Thyroid gland (tissue), 4 donors: ENCODE data around the gene MPPED2. TPM values are rescaled to one million over a fixed set of nuclear protein-coding genes. Genes with fewer than 3 reads are reported as not detected.

Experiments used
- DNase-seq, 2 donors: peaks; one replicate each; pipeline ENCODE4 v3.0.0-alpha.2; 2019
- H3K27ac ChIP-seq, 3 donors: fragments of 200-600 bp; sonication (generic); 1 replicate in 2 of 3; 2 replicates in 1 of 3; pipeline ENCODE4 v1.5.1; 2016 to 2019; ENCODE audit warnings: mild to moderate bottlenecking in 1 of 3, moderate library complexity in 1 of 3
- H3K27me3 ChIP-seq: fragments of 200-600 bp; sonication (generic); one replicate; pipeline ENCODE4 v1.5.1; 2019
- H3K36me3 ChIP-seq, 2 donors: fragments of 200-600 bp; sonication (generic); one replicate each; pipeline ENCODE4 v1.5.1; 2016 to 2019
- H3K4me1 ChIP-seq, 2 donors: fragments of 200-600 bp; sonication (generic); one replicate each; pipeline ENCODE4 v1.5.1; 2017 to 2019
- H3K4me3 ChIP-seq, 3 donors: fragments of 200-600 bp; sonication (generic); replicated peaks in 1 of 3; 1 replicate in 2 of 3; 2 replicates in 1 of 3; pipeline ENCODE4 v1.5.1; 2016; ENCODE audit warnings: mild to moderate bottlenecking in 1 of 3
- H3K9me3 ChIP-seq: fragments of 200-600 bp; sonication (generic); one replicate; pipeline ENCODE4 v1.5.1; 2017
- POLR2A ChIP-seq, 2 donors: fragments of 450-650 bp; IDR thresholded peaks; one replicate each; pipeline ENCODE4 v1.6.1; 2017; ENCODE audit warnings: antibody characterized with exemption in 2 of 2, mild to moderate bottlenecking in 2 of 2, moderate library complexity in 1 of 2
- WGBS, 2 donors: methylation state at CpG; one replicate each; pipeline ENCODE4 v1.1.5; 2017; 5-methylcytosine and 5-hydroxymethylcytosine counted together
- intact Hi-C: fragments of 100-400 bp; cut with DNase I; formaldehyde crosslinking; loops from one replicate; pipeline ENCODE4 v1.15.1; 2023
- total RNA-seq, 4 donors: library from RNA; depleted of rRNA; stranded (reverse); fragments of >200 nt; gene quantifications; one replicate each; pipeline ENCODE4 v1.2.3, GENCODE V29; 2016
- TF ChIP-seq, protein P1 (sequence below), 6 experiments: fragments of 200-600 bp in 3 of 6; fragments of 450-650 bp in 3 of 6; sonication (generic) in 3 of 6; IDR thresholded peaks; one replicate each; pipeline ENCODE4 v1.5.1; 2016 to 2019; ENCODE audit warnings: antibody characterized with exemption in 6 of 6, mild to moderate bottlenecking in 2 of 6, inconsistent platforms in 1 of 6, moderate library complexity in 1 of 6

Gene MPPED2
- total RNA-seq, 4 donors from 2014 or later: 35.5 to 103 (median 75.0) TPM

DNA sequence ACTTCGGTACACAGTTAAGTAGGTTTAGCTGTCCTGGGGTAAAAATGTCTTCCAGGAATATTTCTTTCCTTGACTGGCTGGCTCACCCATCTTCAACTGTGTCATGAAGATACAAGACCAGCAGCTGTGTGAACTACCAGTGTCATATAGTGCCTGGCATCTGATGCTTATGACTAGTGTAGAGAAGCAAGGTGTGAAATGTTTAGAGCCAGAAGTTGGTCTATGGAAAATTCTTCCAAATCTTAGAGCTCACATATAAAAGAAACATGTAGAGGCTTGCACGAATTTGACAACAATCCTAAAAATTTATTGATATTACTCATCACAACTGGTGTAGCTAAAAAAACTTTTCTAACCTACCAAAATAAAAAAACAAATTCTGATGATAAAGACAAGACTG is 208.8 kb downstream of the MPPED2 start:
- no peak for TF ChIP-seq POLR2A (IDR thresholded peaks at IDR 0.05)
- TF ChIP-seq, protein P1, sequence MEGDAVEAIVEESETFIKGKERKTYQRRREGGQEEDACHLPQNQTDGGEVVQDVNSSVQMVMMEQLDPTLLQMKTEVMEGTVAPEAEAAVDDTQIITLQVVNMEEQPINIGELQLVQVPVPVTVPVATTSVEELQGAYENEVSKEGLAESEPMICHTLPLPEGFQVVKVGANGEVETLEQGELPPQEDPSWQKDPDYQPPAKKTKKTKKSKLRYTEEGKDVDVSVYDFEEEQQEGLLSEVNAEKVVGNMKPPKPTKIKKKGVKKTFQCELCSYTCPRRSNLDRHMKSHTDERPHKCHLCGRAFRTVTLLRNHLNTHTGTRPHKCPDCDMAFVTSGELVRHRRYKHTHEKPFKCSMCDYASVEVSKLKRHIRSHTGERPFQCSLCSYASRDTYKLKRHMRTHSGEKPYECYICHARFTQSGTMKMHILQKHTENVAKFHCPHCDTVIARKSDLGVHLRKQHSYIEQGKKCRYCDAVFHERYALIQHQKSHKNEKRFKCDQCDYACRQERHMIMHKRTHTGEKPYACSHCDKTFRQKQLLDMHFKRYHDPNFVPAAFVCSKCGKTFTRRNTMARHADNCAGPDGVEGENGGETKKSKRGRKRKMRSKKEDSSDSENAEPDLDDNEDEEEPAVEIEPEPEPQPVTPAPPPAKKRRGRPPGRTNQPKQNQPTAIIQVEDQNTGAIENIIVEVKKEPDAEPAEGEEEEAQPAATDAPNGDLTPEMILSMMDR (IDR thresholded peaks at IDR 0.05): no peak
- intact Hi-C loops: no loop called here
- Histone ChIP-seq H3K4me1 (no peaks in the 10 kb centered on the region), H3K4me3 (no peak overlapping the region), H3K27me3 (no peaks in the 10 kb centered on the region), H3K9me3 (no peaks in the 10 kb centered on the region), H3K36me3 (no peaks in the 10 kb centered on the region), H3K27ac (no peak overlapping the region)
- no peak for DNase-seq
- 90 to 92% methylated on average over 2 of the region's 2 CpGs for WGBS, 2 donors

GRCh38 chr11:30370164-30370563 is 216.0 kb downstream of the MPPED2 start:
- no peak overlapping the region for H3K4me3 ChIP-seq
- intact Hi-C loops: no loop called here
- no peaks in the 10 kb centered on the region for H3K27me3 ChIP-seq
- H3K4me1 ChIP-seq: no peaks in the 10 kb centered on the region
- 90 to 94% methylated on average over 1 of the region's 1 CpG for WGBS, 2 donors
- no peaks in the 10 kb centered on the region for H3K36me3 ChIP-seq
- no peak overlapping the region for H3K27ac ChIP-seq
- H3K9me3 ChIP-seq: no peaks in the 10 kb centered on the region
- DNase-seq: no peak
- no peak for TF ChIP-seq POLR2A (IDR thresholded peaks at IDR 0.05)
- TF ChIP-seq, protein P1 (IDR thresholded peaks at IDR 0.05): no peak

- Histone ChIP-seq H3K36me3 (no peaks in the 10 kb centered on the region), H3K4me3 (no peak overlapping the region), H3K27ac (no peak overlapping the region), H3K27me3 (no peaks in the 10 kb centered on the region), H3K4me1 (no peaks in the 10 kb centered on the region), H3K9me3 (no peaks in the 10 kb centered on the region)
- intact Hi-C loops: no loop called here
- TF ChIP-seq, protein P1 (IDR thresholded peaks at IDR 0.05): no peak
- TF ChIP-seq POLR2A (IDR thresholded peaks at IDR 0.05): no peak
- no peak for DNase-seq
- 87 to 95% methylated on average over 4 of the region's 4 CpGs for WGBS, 2 donors
These were observed 217.8 kb downstream of the MPPED2 start for GRCh38 chr11:30368394-30368793.

GRCh38 chr11:30365793-30366517 is 220.2 kb downstream of the MPPED2 start:
- intact Hi-C loops: no loop called here
- Histone ChIP-seq H3K36me3 (no peaks in the 10 kb centered on the region), H3K4me1 (no peaks in the 10 kb centered on the region), H3K9me3 (no peaks in the 10 kb centered on the region), H3K27me3 (no peaks in the 10 kb centered on the region), H3K4me3 (no peak overlapping the region), H3K27ac (no peak overlapping the region)
- 93 to 94% methylated on average over 3 of the region's 3 CpGs for WGBS, 2 donors
- no peak for DNase-seq
- TF ChIP-seq, protein P1 (IDR thresholded peaks at IDR 0.05): no peak
- no peak for TF ChIP-seq POLR2A (IDR thresholded peaks at IDR 0.05)

DNA sequence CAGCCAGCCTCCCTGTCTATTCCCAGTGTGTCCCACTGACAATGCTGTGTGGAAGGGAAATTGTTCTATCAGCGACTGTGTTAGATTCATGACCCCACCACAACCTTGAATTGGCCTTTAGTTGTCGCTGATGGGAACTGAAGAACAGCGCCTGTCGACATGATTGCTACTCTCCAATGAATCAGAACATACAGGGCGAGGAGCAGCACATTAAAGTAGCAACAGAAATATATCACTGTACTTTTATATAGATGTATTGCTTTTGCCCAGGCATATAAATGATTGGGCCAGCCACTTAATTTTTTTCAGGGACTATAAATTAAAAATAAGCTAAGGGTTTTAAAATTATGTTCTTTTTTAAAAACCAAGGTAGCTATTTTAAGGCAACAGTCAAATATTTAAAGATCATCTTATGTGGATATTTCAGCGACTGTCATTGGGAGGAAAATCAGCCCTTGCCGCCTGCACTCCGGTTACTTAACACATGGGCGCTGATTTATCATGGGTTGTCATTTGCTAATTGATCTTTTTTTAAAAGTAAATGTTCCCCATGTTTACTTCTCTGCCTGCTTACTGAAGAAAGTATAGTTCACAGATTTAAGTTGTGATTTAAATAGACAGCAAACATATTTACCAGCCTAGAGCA is 221.2 kb downstream of the MPPED2 start:
- intact Hi-C loops: no loop called here
- H3K9me3 ChIP-seq: no peaks in the 10 kb centered on the region
- no peak for DNase-seq
- no peaks in the 10 kb centered on the region for H3K27me3 ChIP-seq
- H3K4me1 ChIP-seq: no peaks in the 10 kb centered on the region
- 83 to 87% methylated on average over 9 of the region's 9 CpGs for WGBS, 2 donors
- H3K36me3 ChIP-seq: no peaks in the 10 kb centered on the region
- H3K4me3 ChIP-seq: no peak overlapping the region
- no peak overlapping the region for H3K27ac ChIP-seq
- TF ChIP-seq, protein P1 (IDR thresholded peaks at IDR 0.05): no peak
